Suprapubic skin (tissue), 4 donors: ENCODE measurements around the gene RNF227.

Experiments
- CTCF ChIP-seq, 2 donors: fragments of 200-600 bp in 1 of 2; fragments of 450-650 bp in 1 of 2; sonication (generic) in 1 of 2; IDR thresholded peaks; one replicate each; pipeline ENCODE4 v1.5.1; 2016 to 2019; ENCODE audit warnings: antibody characterized with exemption in 2 of 2, mild to moderate bottlenecking in 1 of 2, moderate library complexity in 1 of 2
- POLR2A ChIP-seq, 2 donors: fragments of 450-650 bp; IDR thresholded peaks; one replicate each; pipeline ENCODE4 v1.6.1; 2017; ENCODE audit warnings: antibody characterized with exemption in 2 of 2, mild to moderate bottlenecking in 2 of 2, moderate library complexity in 2 of 2
- POLR2AphosphoS5 ChIP-seq, 3 donors: sonication (generic); formaldehyde crosslinking; IDR thresholded peaks; one replicate each; pipeline ENCODE4 v1.6.1; 2017; ENCODE audit warnings: antibody characterized with exemption in 3 of 3

- no peak for TF ChIP-seq CTCF (IDR thresholded peaks at IDR 0.05)
- TF ChIP-seq POLR2A (IDR thresholded peaks at IDR 0.05), result no peak
- TF ChIP-seq POLR2AphosphoS5 (IDR thresholded peaks at IDR 0.05), result no peak
These were observed 245 bp upstream of the RNF227 start for GRCh38 chr17:7916385-7916682.
